Activated naive CD8-positive, alpha-beta T cell treated with anti-CD3 and anti-CD28 coated beads, Interleukin-2, amount 10 ng/mL, durations not matched to agents 7 days and 5 days (primary cell): ENCODE measurements around the gene MAK. TPM values are rescaled to one million over a fixed set of nuclear protein-coding genes. Genes with fewer than 3 reads are reported as not detected.
"Not testable (repeated sequence)": the region's sequence is repeated elsewhere in the genome, so short reads cannot be mapped to it uniquely, and the experiment has no call there.

Source experiments
- ATAC-seq: fragments of 150-1000 bp; cut with Tn5 transposase; one replicate; pipeline ENCODE4 v1.10.0; 2021; ENCODE audit warnings: low read depth, moderate library complexity
- POLR2A ChIA-PET: fragments of 350-600 bp; sonication (Branson Sonifier 250); formaldehyde crosslinking; loops from one replicate; lab custom pipeline; 2021; ENCODE audit warnings: antibody characterized with exemption; lab: Charles Lee
- DNase-seq: peaks from one replicate; pipeline ENCODE4 v3.0.0; 2021
- H3K27ac Mint-ChIP-seq: one replicate; pipeline ENCODE4 v1.8.0; 2022; ENCODE audit warnings: mild to moderate bottlenecking, mixed read lengths
- H3K27me3 Mint-ChIP-seq: one replicate; pipeline ENCODE4 v1.8.0; 2022; ENCODE audit warnings: mild to moderate bottlenecking, moderate library complexity, mixed read lengths
- H3K36me3 Mint-ChIP-seq: one replicate; pipeline ENCODE4 v1.8.0; 2021; ENCODE audit warnings: mild to moderate bottlenecking, mixed read lengths
- H3K4me1 Mint-ChIP-seq: one replicate; pipeline ENCODE4 v1.8.0; 2021; ENCODE audit warnings: mixed read lengths
- H3K4me3 Mint-ChIP-seq: one replicate; pipeline ENCODE4 v1.8.0; 2022; ENCODE audit warnings: mild to moderate bottlenecking, moderate library complexity, mixed read lengths
- H3K9me3 Mint-ChIP-seq: one replicate; pipeline ENCODE4 v1.8.0; 2021; ENCODE audit warnings: mixed read lengths
- total RNA-seq, 2 experiments: library from RNA; stranded (reverse); gene quantifications; one replicate each; pipeline ENCODE4 v1.2.3, GENCODE V29; 2021

Gene MAK
- total RNA-seq, 2 experiments from 2014 or later = not detected

DNA sequence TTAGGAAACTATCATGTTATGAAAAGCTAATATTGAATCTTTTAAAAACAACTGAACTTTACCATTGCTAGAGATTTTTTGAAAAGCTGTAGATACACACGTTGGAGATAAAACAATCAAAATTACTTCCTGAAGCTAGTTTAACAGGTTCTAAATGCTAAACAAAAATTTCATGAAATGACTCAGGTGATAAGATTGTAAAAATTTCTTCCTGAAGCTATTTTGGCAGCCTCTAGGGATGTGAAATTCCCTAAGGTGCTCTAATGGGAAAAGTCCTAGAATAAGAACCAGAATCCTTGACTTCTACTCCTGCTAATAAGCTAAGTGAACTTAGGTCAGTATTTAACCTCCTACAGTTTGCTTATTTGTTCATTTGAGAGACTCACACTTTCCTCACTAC lies 35.0 kb upstream of the MAK start:
- Mint-ChIP-seq H3K9me3 (no peaks in the 10 kb centered on the region), H3K4me3 (no peak overlapping the region), H3K27ac (no peak overlapping the region), H3K27me3 (peaks cover 7% of the 10 kb centered on the region), H3K4me1 (no peaks in the 10 kb centered on the region), H3K36me3 (no peaks in the 10 kb centered on the region)
- DNase-seq (no peak), ATAC-seq (no peak)
- POLR2A ChIA-PET = no interaction called here

DNA sequence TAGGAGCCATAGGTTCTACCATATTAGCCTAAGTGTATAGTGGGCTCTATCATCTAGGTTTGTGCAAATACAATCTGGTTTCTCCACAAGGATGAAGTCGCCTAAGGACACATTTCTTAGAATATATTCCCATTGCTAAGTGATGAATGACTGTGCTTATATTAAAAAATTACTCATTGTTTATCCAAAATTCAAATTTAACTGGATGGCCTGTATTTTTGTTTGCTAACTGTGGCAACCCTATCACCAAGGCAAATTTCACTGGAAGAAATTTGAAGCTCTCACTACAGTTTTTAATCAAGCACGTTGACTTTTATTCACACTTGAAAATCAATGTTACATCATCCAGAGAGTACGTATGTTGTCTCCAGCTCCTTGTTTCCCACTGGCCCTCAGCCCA lies 29.6 kb upstream of the MAK start:
- no peaks in the 10 kb centered on the region for H3K27me3 Mint-ChIP-seq
- no peaks in the 10 kb centered on the region for H3K4me1 Mint-ChIP-seq
- no peaks in the 10 kb centered on the region for H3K9me3 Mint-ChIP-seq
- no peaks in the 10 kb centered on the region for H3K36me3 Mint-ChIP-seq
- no peak overlapping the region for H3K27ac Mint-ChIP-seq
- ATAC-seq (no peak), DNase-seq (no peak)
- POLR2A ChIA-PET = no interaction called here
- no peak overlapping the region for H3K4me3 Mint-ChIP-seq

DNA sequence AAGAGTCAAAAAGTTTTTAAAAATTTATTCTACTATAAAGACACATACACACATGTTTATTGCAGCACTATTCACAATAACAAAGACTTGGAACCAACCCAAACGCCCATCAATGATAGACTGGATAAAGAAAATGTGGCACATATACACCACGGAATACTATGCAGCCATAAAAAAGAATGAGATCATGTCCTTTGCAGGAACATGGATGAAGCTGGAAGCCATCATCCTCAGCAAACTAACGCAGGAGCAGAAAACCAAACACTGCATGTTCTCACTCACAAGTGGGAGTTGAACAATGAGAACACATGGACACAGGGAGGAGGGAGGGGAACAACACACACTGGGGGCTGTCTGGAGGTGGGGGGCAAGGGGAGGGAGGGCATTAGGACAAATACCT lies 28.4 kb upstream of the MAK start:
- not testable (repeated sequence) for H3K36me3 Mint-ChIP-seq, H3K4me1 Mint-ChIP-seq

DNA sequence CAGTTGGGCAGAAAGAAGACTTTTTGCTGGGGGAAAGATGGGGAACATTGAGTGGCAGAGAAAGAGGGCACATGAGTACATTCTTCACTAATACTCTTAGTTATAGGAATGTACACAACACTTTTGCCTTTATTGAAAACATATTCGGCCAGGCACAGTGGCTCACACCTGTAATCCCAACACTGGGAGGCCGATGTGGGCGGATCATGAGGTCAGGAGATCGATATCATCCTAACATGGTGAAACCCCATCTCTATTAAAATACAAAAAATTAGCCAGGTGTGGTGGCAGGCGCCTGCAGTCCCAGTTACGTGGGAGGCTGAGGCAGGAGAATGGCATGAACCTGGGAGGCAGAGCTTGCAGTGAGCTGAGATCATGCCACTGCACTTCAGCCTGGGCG lies 24.7 kb upstream of the MAK start:
- POLR2A ChIA-PET, H3K4me3 Mint-ChIP-seq, DNase-seq, H3K27ac Mint-ChIP-seq, H3K9me3 Mint-ChIP-seq, H3K36me3 Mint-ChIP-seq, H3K4me1 Mint-ChIP-seq, H3K27me3 Mint-ChIP-seq, ATAC-seq: not testable (repeated sequence)

More for the DNA sequence above, 28.4 kb upstream of the MAK start:
- H3K27ac Mint-ChIP-seq, H3K4me3 Mint-ChIP-seq, POLR2A ChIA-PET, ATAC-seq, H3K9me3 Mint-ChIP-seq, DNase-seq, H3K27me3 Mint-ChIP-seq: not testable (repeated sequence)

DNA sequence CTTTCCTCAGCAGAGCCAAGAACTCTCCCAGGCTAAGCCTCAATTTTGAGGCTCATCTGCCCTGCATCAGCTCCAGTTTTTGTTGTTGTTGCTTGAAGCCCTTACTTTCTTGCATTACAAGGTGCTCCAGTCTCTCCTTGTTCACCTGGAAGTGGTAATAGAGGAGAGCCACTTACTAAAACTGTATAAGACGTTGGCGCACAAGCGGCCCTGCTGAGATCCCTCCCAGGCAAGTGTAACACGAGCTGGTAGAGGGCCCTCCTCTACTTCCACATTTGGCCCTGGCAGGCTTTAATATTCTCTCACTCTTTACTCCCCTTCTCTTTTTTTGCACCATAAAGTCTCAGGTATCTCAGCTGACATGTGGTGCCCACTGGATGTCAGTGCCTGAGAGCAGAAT lies 24.0 kb upstream of the MAK start:
- no peak overlapping the region for H3K4me3 Mint-ChIP-seq
- H3K27me3 Mint-ChIP-seq = peaks cover 5% of the 10 kb centered on the region
- no peaks in the 10 kb centered on the region for H3K4me1 Mint-ChIP-seq
- DNase-seq (no peak), ATAC-seq (no peak)
- no peaks in the 10 kb centered on the region for H3K36me3 Mint-ChIP-seq
- no peak overlapping the region for H3K27ac Mint-ChIP-seq
- no peaks in the 10 kb centered on the region for H3K9me3 Mint-ChIP-seq
- POLR2A ChIA-PET = no interaction called here

DNA sequence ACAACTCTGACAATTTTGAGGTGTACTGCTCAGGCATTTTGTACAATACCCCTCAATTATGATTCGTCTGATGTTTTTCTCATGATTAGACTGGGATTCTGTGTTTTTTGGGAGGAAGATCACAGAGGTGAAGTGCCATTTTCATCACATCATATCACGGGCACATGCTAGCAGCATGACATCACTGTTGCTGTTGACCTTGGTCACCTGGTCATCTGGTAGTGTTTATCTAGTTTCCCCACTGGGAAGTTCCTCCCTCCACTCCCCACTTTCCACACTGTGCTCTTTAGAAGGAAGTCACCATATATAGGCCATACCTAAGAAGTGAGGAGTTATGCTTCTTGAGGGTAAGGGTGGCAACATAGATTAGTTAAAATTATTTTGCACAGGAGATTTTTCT lies 22.7 kb upstream of the MAK start:
- Mint-ChIP-seq H3K36me3 (no peaks in the 10 kb centered on the region), H3K4me1 (no peaks in the 10 kb centered on the region), H3K9me3 (no peaks in the 10 kb centered on the region), H3K4me3 (no peak overlapping the region), H3K27ac (no peak overlapping the region), H3K27me3 (peaks cover 5% of the 10 kb centered on the region)
- DNase-seq (no peak), ATAC-seq (no peak)
- POLR2A ChIA-PET = no interaction called here

DNA sequence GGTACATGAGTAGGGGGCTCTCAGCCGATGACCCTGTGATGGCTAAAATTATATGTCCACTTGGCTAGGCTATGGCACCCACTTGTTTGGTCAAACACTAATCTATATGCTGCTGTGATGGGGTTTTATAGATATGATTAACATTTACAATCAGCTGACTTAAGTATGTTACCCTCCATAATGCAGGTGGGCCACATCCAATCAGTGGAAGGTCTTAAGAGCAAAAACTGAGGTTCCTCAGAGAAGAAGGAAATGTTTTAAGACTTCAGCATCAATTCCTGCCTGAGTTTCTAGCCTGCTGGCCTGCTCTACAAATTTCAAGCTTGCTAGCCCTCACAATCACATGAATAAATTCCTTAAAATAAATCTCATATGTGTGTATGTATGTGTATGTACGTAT lies 18.9 kb upstream of the MAK start:
- ATAC-seq (no peak), DNase-seq (no peak)
- POLR2A ChIA-PET = no interaction called here
- no peak overlapping the region for H3K27ac Mint-ChIP-seq
- H3K27me3 Mint-ChIP-seq = peaks cover 12% of the 10 kb centered on the region
- no peak overlapping the region for H3K4me3 Mint-ChIP-seq
- H3K4me1 Mint-ChIP-seq = no peaks in the 10 kb centered on the region
- peaks cover 10% of the 10 kb centered on the region for H3K9me3 Mint-ChIP-seq
- no peaks in the 10 kb centered on the region for H3K36me3 Mint-ChIP-seq

DNA sequence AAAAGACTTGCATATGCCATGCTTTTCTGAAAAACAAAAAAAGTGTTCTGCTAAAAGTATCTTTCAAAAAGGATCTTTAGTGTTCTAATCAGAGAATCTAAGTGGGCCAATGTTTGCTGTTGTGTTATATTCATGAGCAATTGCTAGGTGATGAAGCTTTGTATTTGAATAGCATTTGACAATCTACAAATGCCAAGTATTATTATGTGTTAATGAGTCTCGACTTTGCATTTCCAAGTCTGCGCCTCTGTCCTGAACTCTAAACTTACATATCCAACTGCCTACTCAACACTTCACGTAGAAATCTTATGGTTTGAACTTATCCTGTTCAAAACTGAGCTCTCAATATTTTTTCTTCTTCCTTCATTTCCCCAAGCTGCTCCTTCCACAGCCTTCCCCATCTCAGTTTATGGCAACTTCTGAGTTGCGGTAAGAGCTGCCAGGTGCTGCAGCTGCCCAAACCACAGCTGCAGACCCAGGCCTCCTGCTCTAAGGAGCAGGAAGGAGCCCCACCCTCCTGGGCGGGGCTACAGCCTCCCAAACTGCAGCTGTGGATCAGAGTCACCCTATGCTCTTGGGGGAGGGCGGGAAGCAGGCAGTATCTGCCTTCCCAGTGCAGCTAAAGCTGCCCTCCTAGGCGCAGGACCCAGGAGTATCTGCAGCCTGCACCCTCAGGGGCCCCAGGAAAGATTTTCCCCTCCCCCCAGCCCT lies 16.7 kb upstream of the MAK start:
- no peak overlapping the region for H3K27ac Mint-ChIP-seq
- ATAC-seq = no peak
- H3K27me3 Mint-ChIP-seq = peaks cover 10% of the 10 kb centered on the region
- H3K9me3 Mint-ChIP-seq = peaks cover 10% of the 10 kb centered on the region
- H3K36me3 Mint-ChIP-seq = no peaks in the 10 kb centered on the region
- no peaks in the 10 kb centered on the region for H3K4me1 Mint-ChIP-seq
- no peak for DNase-seq
- no peak overlapping the region for H3K4me3 Mint-ChIP-seq
- POLR2A ChIA-PET = no interaction called here

DNA sequence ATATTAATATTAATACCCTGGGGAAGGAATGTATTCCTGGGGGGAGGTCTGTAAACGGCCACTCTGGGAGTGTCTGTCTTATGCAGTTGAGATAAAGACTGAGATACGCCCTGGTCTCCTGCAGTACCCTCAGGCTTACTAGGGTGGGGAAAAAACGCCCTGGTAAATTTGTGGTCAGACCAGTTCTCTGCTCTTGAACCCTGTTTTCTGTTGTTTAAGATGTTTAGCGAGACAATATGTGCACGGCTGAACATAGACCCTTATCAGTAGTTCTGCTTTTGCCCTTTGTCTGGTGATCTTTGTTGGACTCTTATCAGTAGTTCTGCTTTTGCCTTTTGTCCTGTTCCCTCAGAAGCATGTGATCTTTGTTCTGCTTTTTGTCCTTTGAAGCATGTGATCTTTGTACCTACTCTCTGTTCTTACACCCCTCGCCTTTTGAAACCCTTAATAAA lies 15.5 kb upstream of the MAK start:
- H3K9me3 Mint-ChIP-seq, H3K27ac Mint-ChIP-seq, H3K27me3 Mint-ChIP-seq, H3K4me1 Mint-ChIP-seq, ATAC-seq, DNase-seq, H3K4me3 Mint-ChIP-seq, H3K36me3 Mint-ChIP-seq, POLR2A ChIA-PET: not testable (repeated sequence)

DNA sequence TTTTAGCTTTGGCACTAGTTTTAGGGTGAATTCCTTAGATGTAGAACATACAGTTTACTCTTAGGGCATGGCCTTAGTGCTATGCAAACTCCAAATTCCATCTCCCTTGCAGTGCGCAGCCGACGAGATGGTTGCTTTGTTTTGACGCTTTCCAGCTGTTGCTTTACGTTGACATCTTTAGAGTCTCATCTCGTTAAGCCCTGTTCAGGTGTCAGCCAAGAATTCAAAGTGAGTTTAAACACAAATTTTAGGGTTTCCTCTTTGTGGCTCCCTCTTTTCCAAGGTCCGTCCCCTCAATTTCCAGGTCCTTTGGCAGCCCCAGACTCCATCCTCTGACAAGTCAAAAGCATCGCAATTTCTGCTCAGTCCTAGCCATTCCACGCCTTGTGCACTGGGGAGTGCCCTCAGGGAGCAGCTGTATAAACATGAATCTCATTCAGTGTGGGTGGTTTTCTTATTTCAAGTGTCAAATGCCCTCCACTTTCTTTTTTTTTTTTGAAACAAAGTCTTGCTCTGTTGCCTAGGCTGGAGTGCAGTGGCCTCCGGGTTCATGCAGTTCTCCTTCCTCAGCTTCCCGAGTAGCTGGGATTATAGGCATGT lies 14.1 kb upstream of the MAK start:
- H3K4me1 Mint-ChIP-seq = no peaks in the 10 kb centered on the region
- no peak for DNase-seq
- peaks cover 7% of the 10 kb centered on the region for H3K27me3 Mint-ChIP-seq
- H3K4me3 Mint-ChIP-seq = no peak overlapping the region
- H3K27ac Mint-ChIP-seq = no peak overlapping the region
- H3K36me3 Mint-ChIP-seq = no peaks in the 10 kb centered on the region
- POLR2A ChIA-PET = no interaction called here
- no peak for ATAC-seq
- peaks cover 10% of the 10 kb centered on the region for H3K9me3 Mint-ChIP-seq

DNA sequence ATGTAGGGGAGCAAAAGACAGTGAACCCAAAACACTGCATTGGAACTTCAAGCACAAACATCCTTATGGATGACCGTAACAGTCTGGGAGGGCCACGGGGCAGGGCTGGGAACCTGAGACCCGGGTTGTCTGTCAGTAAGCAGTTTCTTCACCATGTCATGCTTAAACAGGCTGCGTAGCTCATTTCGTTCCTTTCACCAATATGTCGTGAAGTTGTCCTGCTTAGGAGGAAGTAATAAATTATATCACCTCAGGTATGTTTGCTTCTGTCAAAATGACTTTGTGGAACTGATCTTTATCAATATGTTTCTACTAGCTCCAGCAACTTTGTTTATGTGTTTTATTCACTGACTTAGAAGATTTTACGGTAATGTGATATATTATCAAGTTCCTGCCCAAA lies 12.4 kb upstream of the MAK start:
- no peak overlapping the region for H3K4me3 Mint-ChIP-seq
- ATAC-seq (no peak), DNase-seq (no peak)
- H3K27me3 Mint-ChIP-seq = peaks cover 7% of the 10 kb centered on the region
- no peak overlapping the region for H3K27ac Mint-ChIP-seq
- H3K4me1 Mint-ChIP-seq = no peaks in the 10 kb centered on the region
- peaks cover 10% of the 10 kb centered on the region for H3K9me3 Mint-ChIP-seq
- POLR2A ChIA-PET = no interaction called here
- no peaks in the 10 kb centered on the region for H3K36me3 Mint-ChIP-seq

DNA sequence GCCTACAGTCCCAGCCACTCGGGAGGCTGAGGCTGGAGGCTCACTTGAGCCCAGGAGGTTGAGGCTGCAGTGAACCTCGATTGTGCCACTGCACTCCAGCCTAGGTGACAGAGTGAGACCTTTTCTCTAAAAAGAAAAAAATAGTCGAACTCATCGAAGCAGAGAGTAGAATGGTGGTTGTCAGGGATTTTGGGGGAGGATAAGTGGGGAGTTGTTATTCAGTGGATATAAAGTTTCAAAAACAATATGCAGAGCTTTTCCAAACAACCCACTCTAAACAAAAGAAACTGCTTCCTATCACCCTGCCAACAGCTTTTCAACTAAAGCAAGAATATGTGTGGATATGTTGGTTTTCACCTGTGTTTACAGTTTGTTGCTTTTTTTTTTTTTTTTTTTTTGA lies 11.6 kb upstream of the MAK start:
- Mint-ChIP-seq H3K27me3 (peaks cover 7% of the 10 kb centered on the region), H3K27ac (no peak overlapping the region), H3K36me3 (no peaks in the 10 kb centered on the region), H3K4me3 (no peak overlapping the region), H3K4me1 (no peaks in the 10 kb centered on the region), H3K9me3 (peaks cover 10% of the 10 kb centered on the region)
- POLR2A ChIA-PET = no interaction called here
- DNase-seq = no peak
- ATAC-seq = no peak

DNA sequence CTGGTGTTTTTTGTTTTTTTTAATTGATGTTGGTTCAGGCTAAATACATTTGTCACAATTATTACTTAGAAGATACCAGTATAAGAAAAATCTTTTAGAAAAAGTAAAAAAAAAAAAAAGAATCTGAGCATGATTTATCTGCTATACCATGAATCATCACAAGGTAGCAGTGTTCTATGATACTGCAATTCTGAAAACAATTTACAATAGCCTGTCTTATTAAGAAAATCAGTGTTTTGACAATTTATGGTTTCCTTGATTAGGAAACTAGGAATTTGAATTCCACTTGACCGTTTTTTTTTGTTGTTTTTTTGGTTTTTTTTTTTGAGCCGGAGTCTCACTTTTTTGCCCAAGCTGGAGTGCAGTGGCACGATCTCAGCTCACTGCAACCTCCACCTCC lies 9.3 kb upstream of the MAK start:
- Mint-ChIP-seq H3K4me3 (no peak overlapping the region), H3K9me3 (peaks cover 3% of the 10 kb centered on the region), H3K4me1 (no peaks in the 10 kb centered on the region), H3K36me3 (no peaks in the 10 kb centered on the region), H3K27ac (no peak overlapping the region), H3K27me3 (peaks cover 5% of the 10 kb centered on the region)
- ATAC-seq (no peak), DNase-seq (no peak)
- POLR2A ChIA-PET = interaction anchor here (0.8 kb wide), 1 partner anchor 154 kb away, joined by 6 read pairs; no protein-coding TSS in a partner anchor

DNA sequence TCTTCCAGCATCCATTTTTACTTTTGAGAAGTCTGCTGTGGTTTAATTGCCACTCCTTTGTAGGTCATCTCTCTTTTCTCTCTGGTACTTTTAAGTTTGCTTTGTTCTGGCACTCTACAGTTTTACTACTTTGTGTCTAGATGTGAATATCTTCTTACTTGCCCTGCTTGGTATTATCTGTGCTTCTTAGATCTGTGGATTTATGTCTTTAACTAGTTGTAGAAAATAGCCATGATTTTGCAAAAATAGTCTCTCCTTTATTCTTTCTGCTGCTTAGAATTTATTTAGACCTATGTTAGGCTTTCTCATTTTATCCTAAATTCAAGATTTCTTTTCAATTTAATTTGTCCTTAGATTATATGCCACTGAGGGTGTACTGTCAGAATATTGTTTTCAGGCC lies 5.2 kb upstream of the MAK start:
- Mint-ChIP-seq H3K4me3 (no peak overlapping the region), H3K9me3 (no peaks in the 10 kb centered on the region), H3K27ac (no peak overlapping the region), H3K4me1 (peaks cover 9% of the 10 kb centered on the region), H3K36me3 (no peaks in the 10 kb centered on the region), H3K27me3 (peaks cover 28% of the 10 kb centered on the region)
- POLR2A ChIA-PET = no interaction called here
- no peak for ATAC-seq
- DNase-seq = no peak
